Measurements from ENCODE around the gene GJB3. TPM values are rescaled to one million over a fixed set of nuclear protein-coding genes. Genes with fewer than 3 reads are reported as not detected.
A peak's percentile ranks its signal among the peaks of the same experiment; 100 is the strongest.

The GJB3 gene
- total RNA-seq, 6 experiments from 2014 or later: 0.12 to 1.3 (median 0.23) TPM

DNA sequence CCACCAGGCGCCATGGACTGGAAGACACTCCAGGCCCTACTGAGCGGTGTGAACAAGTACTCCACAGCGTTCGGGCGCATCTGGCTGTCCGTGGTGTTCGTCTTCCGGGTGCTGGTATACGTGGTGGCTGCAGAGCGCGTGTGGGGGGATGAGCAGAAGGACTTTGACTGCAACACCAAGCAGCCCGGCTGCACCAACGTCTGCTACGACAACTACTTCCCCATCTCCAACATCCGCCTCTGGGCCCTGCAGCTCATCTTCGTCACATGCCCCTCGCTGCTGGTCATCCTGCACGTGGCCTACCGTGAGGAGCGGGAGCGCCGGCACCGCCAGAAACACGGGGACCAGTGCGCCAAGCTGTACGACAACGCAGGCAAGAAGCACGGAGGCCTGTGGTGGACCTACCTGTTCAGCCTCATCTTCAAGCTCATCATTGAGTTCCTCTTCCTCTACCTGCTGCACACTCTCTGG is 3.8 kb downstream of the GJB3 start:
- H3K27me3 ChIP-seq: no peaks in the 10 kb centered on the region
- no peak for ATAC-seq
- no peak for DNase-seq
- H3K4me3 ChIP-seq: peak overlapping the region in 2 of 3 donors; percentile 8 to 9
- no peaks in the 10 kb centered on the region for H3K36me3 ChIP-seq
- intact Hi-C loops (cut with DNase I): loop anchor here in 1 of 2 donors (5.0 kb wide), 1 partner anchor 68 kb away; no protein-coding TSS in a partner anchor
- peaks cover 0 to 31% (median 10%) of the 10 kb centered on the region in 4 donors for H3K4me1 ChIP-seq
- 79% methylated on average over 13 of the region's 28 CpGs for WGBS (ENCODE audit: insufficient coverage, low coverage, low lambda C conversion rate, missing lambda C conversion rate)
- peak overlapping the region in 1 of 3 donors; percentile 27 for H3K27ac ChIP-seq
- no peaks in the 10 kb centered on the region for H3K9me3 ChIP-seq
- TF ChIP-seq POLR2A (IDR thresholded peaks at IDR 0.05): no peak
- no peak for TF ChIP-seq CTCF (IDR thresholded peaks at IDR 0.05)

GRCh38 chr1:34785231-34785874 is 4.3 kb downstream of the GJB3 start:
- peak overlapping the region in 2 of 3 donors; percentile 36 to 57 for H3K27ac ChIP-seq
- ATAC-seq: peak; percentile 49 to 80 (median 73)
- peaks cover 0 to 31% (median 10%) of the 10 kb centered on the region in 4 donors for H3K4me1 ChIP-seq
- TF ChIP-seq POLR2A (IDR thresholded peaks at IDR 0.05): no peak
- no peak for TF ChIP-seq CTCF (IDR thresholded peaks at IDR 0.05)
- peak overlapping the region in 2 of 3 donors; percentile 8 to 9 for H3K4me3 ChIP-seq
- 63% methylated on average over 13 of the region's 22 CpGs for WGBS (ENCODE audit: insufficient coverage, low coverage, low lambda C conversion rate, missing lambda C conversion rate)
- peak; percentile 59 to 90 (median 82) for DNase-seq
- H3K27me3 ChIP-seq: no peaks in the 10 kb centered on the region
- H3K36me3 ChIP-seq: no peaks in the 10 kb centered on the region
- no peaks in the 10 kb centered on the region for H3K9me3 ChIP-seq
- intact Hi-C loops (cut with DNase I): loop anchor here in 1 of 2 donors (5.0 kb wide), 1 partner anchor 67 kb away; no protein-coding TSS in a partner anchor

- TF ChIP-seq CTCF (IDR thresholded peaks at IDR 0.05): no peak
- Histone ChIP-seq H3K27ac (peak overlapping the region in 2 of 3 donors; percentile 36 to 57), H3K4me3 (no peak overlapping the region), H3K4me1 (peaks cover 0 to 30% (median 10%) of the 10 kb centered on the region in 4 donors), H3K27me3 (no peaks in the 10 kb centered on the region), H3K36me3 (no peaks in the 10 kb centered on the region), H3K9me3 (no peaks in the 10 kb centered on the region)
- DNase-seq (no peak), ATAC-seq (no peak)
- intact Hi-C loops (cut with DNase I): loop anchor here in 1 of 2 donors (5.0 kb wide), 1 partner anchor 66 kb away; no protein-coding TSS in a partner anchor
- 43% methylated on average over 3 of the region's 4 CpGs for WGBS (ENCODE audit: insufficient coverage, low coverage, low lambda C conversion rate, missing lambda C conversion rate)
Observed at GRCh38 chr1:34785875-34786470, 5.0 kb downstream of the GJB3 start.

DNA sequence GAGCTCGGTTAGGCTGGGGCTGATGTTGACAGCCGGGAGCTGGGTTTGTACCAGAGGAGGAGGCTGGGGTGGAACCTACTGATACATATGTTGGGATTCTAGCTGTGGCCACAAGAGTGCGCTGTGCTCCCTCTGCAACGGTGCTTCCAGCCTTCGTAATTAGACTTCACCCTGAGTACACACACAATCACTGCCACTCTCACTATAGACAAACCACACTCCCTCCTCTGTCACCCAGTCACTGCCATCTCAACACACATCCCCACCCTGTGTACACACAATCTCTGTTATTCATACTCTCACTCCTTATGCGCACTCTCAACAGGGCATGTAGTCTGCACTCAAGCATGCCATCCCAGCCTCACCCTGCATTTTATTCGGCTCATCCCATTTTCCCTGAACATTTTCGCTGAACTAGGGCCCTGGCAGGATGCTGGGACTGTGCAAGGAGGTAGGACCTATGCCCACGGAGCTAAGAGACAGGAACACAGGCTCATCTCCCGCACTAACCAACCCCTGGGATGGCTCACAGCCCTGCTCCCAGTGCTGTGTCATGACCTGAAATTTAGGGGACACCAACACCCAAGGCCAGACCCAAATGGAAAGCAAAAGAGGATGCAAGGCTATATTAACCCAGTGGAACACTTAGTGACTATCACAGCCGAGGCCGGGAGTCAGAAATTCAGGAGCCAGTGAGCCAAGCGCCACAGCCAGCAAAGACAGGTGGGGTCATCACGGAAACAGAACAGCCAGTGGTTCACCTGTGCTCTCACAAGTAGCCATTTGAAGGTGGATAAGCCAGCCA is 5.7 kb downstream of the GJB3 start:
- TF ChIP-seq POLR2A (IDR thresholded peaks at IDR 0.05): no peak
- TF ChIP-seq CTCF (IDR thresholded peaks at IDR 0.05): peak; percentile 83 to 89 (median 86)
- H3K27ac ChIP-seq: peak overlapping the region in 2 of 3 donors; percentile 17 to 57
- intact Hi-C loops (cut with DNase I): loop anchor here in 1 of 2 donors (5.0 kb wide), 1 partner anchor 66 kb away; no protein-coding TSS in a partner anchor
- H3K4me1 ChIP-seq: peaks cover 0 to 22% (median 10%) of the 10 kb centered on the region in 4 donors
- ATAC-seq: peak; percentile 82 to 89 (median 87)
- no peaks in the 10 kb centered on the region for H3K36me3 ChIP-seq
- DNase-seq: peak; percentile 69 to 82 (median 80)
- H3K4me3 ChIP-seq: no peak overlapping the region
- H3K9me3 ChIP-seq: no peaks in the 10 kb centered on the region
- H3K27me3 ChIP-seq: no peaks in the 10 kb centered on the region
- WGBS (ENCODE audit: insufficient coverage, low coverage, low lambda C conversion rate, missing lambda C conversion rate): 18% methylated on average over 9 of the region's 14 CpGs

Measured in right lobe of liver (tissue), 6 donors.